ENCODE measurements around the gene CADPS.

The CADPS gene

DNA sequence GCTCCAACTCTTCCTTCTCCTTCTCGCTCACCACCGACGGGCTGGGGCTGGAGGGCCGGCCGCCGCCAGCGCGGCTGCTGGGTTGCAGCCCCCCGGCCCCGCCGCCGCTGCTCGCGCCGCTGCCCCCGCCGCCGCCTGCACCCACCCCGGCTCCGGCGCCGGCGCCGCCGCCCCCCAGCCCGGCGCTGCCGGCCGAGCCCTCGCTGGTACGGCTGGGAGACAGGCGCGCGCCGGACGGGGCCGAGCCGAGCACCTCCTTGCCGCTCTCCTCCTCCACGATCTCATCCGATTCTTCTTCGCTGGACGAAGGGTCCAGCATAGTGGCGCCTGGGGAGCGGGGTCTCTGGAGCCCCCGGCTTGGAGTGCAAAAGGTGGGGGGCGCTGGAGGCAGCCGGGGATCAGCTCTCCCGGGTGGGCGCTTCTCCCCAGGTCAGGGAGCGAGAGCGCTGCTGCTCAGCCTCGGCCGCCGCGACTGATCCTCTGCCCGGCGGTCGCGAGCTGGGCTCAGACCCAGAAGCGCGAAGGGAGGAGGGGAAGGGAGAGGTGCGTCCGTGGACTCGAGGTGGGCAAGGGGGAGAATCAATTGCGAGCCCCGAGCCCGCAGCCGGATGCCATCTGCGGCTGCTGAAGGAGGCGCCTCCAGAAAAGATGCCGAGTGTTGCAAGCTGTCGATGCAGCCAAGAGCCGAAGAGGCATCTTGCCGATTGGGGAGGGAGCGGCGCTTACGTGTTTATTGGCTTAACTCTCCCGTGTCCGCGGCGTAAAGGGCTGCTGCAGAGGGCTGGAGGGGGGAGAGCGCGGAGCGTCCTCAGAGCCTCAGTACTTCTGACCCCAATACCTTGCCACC, at the start of gene CADPS:
Gene CADPS, minus strand, starts transcription at position 706 of the 847 bp plus-strand sequence. Its CDS starts 387 bp downstream, at position 319.
- no peak for DNase-seq (ENCODE audit: low spot score)

- DNase-seq (ENCODE audit: low spot score): no peak
Measured at GRCh38 chr3:62923066-62923465, 47.9 kb upstream of the CADPS start.

- no peak for DNase-seq (ENCODE audit: low spot score)
Measured at GRCh38 chr3:62922326-62922725, 47.1 kb upstream of the CADPS start.

DNA sequence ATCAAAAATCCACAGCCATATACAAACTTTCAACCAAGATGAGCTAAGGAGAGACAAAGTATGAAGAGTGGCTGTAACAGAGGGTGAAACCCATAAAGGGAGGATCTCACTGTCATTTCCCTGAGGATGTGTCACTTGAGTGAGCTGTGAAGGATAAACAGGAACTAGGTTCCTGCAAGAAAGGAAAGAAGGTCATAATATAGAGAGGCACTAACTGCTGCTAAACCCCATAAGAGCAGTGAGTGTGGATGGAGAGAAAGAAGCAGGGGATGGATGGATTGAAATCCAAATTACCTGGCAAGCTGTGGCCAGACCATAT, 45.2 kb upstream of the CADPS start:
- no peak for DNase-seq (ENCODE audit: low spot score)

DNA sequence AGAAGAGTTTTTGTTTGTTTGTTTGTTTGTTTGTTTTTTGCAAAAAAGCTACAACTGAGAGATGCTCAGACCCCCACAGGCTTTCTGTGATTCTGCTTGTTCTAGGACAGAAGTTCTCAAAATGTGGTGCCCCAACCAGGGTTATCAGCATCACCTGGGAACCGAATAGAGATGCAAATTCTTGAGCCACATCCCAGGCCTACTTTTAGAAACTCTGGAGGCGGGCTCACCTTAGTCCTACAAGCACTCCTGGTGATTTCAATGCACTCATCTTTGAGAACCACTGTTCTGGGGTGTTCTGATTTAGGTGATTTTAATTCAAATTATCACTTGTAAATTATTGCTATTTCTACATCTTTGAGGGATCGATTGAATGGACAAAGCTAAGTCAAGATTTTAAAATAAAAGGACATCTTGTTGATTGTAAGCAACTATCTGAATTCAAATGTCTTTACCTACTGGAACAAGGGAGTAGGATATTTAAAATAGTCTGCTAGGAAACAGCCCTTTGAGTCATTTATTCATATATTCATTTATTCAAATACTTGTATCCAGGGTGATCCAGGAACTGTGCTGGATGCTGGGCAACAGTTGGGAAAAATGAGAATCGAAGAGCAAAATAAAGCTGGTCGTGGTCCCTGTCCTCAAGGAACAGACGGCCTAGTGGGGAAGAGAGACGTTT, 44.7 kb upstream of the CADPS start:
- no peak for DNase-seq (ENCODE audit: low spot score)

DNA sequence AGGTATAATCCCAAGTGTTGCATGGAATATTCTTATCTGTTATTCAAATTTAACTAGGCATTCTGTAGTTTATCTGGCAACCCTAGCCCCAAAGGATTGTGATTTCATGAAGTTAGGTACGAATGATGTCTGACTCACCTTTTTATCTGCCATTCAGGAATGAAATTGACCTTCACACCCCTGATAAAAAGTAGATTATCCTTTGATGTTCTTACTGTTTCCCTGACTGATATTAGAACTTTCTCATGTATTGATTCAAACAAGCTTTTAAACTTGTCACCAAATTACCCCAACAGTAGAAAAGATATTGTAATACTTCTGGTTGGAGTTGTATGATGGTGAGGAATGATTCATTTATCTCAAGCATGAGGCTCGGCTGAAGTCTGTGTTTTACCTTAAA, 43.6 kb upstream of the CADPS start:
- no peak for DNase-seq (ENCODE audit: low spot score)

DNA sequence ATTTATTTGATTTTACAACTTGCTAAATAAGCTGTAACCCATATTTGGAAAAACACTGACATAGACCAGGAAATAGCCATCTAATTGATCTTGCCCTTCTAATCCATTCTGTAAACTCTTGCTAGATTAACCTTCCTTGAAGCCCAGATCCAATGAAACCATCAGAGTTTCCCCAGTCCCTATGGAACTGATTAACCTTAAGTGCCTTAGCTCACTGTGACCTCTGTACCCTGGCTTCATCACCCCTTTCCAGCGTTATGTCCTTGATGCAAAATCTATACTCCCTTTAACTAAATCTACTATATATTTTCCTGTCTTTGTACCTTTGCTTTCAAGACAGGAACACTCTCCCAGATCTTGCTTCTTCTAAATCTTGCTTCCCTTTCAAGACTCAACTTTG, 42.9 kb upstream of the CADPS start:
- DNase-seq (ENCODE audit: low spot score): no peak

DNA sequence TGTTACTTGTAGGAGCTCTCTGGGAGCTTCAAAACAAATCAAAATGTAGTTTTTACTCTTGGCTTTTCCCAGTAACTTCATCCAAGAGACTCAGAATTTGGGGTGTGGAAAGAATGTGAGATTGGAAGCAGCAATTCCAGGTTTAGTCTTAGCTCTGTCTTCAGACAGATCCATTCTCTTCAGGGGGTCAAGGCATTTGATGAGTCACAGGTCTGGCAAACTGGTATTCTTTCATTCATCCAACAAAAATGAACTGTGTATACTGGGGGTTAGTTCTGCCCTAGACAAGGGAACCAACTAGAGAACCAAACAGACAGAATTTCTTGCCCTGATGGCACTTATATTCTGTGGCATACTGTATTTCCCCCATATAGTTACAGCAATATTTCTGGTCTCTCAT, 36.3 kb upstream of the CADPS start:
- no peak for DNase-seq (ENCODE audit: low spot score)

- DNase-seq (ENCODE audit: low spot score): no peak
Measured at GRCh38 chr3:62905331-62905730, 30.1 kb upstream of the CADPS start.

DNA sequence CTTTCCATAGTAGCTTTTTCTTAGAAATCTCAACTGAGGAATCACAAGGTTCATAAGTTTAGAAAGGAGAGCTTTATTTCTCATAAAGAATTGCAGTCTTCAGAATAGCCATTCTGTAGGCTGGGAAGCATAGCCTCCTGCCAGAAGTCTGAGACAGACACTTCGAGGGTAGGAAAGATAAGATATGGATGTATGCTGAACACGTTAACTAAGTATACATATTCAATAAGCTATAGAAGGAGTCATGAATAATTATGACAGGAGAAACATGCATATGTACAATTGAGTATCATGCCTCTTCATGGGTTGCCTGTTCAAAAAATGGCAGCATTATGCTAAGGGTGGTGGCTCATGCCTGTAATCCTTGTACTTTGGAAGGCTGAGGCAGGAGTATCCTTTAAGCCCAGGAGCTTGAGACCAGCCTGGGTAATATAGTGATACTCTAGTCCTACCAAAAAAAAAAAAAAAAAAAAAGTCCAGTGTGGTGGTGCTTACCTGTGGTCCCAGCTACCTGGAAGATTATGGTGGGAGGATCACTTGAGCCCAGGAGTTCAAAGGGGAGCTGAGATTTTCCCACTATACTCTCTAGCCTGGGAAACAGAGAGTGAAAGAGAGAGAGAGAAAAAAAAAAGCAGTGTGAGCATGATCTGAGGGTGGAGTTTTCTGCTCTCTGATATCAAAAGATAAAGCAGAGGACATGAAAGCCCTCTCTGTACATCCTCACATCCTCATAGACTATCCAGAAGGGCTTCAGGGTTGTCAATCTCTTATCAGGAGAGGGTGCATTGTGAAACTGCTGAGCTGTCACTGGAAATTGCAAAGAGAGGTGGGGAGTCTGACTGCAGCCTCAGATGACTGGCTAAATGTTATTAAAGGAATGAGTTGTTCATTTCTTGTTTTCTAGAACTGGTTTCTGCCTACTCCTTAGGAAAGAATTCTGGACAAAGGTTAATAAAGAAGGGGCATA, 23.6 kb upstream of the CADPS start:
- DNase-seq (ENCODE audit: low spot score): no peak

DNA sequence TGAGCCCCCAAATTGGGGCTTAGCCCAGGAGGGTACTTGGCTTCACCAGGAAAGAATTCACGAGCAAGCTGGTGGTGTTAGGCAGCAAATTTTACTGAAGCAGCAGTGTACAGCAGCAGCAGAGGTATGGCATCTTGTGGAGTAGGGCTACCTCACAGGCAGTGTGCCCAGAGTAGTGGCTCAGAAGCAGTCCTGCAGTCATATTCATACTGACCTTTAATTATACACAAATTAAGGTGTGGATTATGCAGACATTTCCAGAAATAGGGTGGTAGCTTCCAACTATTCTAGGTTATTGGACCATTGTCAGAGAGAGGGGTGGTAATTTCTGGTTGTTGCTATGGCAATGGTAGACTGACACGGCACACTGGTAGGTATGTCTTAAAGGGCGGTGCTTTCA, 20.7 kb upstream of the CADPS start:
- no peak for DNase-seq (ENCODE audit: low spot score)

- no peak for DNase-seq (ENCODE audit: low spot score)
Measured at GRCh38 chr3:62892951-62893350, 17.7 kb upstream of the CADPS start.

- DNase-seq (ENCODE audit: low spot score): no peak
Measured at GRCh38 chr3:62892045-62892444, 16.8 kb upstream of the CADPS start.

GRCh38 chr3:62888778-62889177, 13.6 kb upstream of the CADPS start:
- no peak for DNase-seq (ENCODE audit: low spot score)

- DNase-seq (ENCODE audit: low spot score): no peak
Measured at GRCh38 chr3:62888180-62888579, 13.0 kb upstream of the CADPS start.

DNA sequence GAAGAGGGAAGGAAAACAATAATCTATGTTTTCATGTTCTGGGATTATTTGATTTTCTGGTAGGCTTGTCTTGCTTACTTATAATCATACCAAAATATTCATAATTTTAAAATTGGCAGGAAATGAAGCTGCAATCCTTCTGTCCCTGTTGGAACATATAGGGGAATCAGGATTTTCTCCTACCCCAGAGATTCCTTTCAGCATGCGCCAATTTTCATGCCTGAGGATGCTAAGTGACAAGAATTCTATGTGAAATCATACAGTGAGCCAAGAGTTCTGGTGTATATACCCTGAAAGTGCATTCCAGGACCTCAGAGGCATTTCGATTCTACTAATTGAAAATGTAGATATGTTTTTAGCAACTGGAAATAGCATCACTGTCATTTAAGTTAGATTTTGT, 9.9 kb upstream of the CADPS start:
- DNase-seq (ENCODE audit: low spot score): no peak

DNA sequence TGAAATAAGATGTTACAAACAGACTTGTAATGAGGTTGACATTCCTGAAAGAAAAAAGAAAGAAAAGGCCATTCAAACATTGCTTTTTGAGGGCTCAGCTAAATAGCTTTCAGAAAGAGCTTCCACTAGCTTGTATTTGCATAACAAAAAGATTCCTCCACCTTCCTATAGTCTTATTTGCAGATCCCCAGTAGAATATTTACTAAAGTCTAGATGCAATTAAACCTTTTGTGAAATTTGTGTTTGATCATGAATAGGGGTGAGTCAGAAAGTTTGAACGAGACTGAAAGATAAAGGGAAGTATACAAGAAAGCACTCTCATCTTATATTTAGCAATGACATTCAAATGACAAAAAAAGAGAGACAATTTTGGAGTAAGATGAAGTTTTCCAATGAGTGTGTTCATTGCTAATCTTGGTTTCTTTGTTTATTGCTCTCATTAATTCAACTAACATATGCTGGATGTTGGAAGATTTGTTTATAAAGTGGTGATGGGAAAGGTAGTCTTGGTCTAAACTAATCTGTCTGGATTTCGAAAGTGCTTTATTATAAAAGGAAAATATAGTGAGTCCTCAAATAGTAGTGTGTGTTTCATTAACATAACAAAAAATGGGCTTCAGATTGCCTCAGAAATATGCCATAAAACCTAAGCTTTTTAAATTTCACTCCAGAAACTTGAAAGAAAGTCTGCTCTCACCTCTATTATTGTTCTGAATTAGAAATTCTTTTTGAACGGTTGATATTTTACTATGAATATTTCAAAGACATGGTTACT, 9.1 kb upstream of the CADPS start:
- no peak for DNase-seq (ENCODE audit: low spot score)

- no peak for DNase-seq (ENCODE audit: low spot score)
Measured at GRCh38 chr3:62882676-62883200, 7.5 kb upstream of the CADPS start.

DNA sequence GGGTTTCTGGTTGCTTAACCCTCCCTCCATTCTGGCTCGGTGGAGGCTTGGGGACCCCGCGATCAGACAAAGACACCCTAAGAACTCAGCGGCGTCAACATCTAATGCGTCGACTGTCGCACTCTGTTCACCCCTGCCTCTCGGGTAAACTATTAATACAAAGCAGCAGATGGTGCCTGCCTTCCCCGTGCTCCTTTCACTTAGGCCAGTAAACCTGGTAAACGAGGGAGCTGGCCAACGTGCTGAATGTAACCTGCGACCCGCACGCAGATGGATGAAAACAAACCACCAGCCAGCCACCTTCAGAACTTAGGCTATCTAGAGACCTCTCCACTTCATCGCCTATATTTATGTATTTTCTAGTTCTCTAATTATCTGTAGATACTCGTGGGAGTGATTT, 848 bp upstream of the CADPS start:
- peak; percentile 15 for DNase-seq (ENCODE audit: low spot score)

GRCh38 chr3:62875558-62876002, 364 bp upstream of the CADPS start:
- DNase-seq (ENCODE audit: low spot score): no peak
